ENCODE data around the gene PRR33. TPM values are rescaled to one million over a fixed set of nuclear protein-coding genes. Genes with fewer than 3 reads are reported as not detected.
A peak's percentile ranks its signal among the peaks of the same experiment; 100 is the strongest.

PRR33 gene
- total RNA-seq, 1 donor from 2014 or later: not detected

DNA sequence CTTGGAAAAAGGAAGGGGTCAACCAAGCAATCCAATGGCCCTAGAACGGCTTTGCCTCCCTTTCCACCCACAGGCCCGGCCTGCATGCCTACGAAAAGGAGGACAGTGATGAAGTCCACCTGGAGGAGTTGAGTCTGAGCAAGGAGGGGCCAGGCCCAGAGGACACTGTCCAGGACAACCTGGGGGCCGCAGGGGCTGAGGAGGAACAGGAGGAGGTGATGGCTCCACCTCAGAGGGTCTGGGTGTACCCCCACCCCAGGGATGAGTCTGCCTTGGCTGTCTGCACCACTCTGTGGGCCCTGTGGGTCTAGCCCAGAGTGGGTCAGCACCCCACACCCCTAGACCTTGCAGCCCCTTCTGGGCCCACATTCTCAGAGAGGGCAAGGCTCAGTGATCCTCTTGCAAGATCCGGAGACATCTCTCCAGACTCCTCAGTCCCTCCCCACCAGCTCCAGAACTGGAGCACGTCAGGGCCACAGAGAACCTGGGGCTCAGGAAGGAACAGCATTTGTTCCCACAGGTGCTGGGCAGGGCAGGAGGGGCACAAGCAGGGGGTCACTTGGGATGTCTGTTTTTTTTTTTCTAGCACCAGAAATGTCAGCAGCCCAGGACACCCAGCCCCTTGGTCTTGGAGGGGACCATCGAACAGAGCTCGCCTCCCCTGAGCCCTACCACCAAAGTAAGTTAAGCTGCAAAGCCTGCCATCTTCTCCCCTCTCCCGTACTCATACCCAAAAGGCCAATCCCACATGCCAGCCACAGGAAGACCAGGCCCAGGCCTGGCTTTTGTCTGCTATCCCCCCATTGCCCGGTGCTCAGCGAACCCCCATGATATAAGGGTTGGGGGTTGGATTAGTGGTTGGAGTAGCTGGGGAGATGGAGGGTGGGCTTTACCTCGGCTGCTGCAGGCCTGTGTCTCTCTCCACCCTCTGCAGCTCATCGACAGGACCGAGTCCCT, 8.1 kb downstream of the PRR33 start:
- FAIRE-seq (no peak), DNase-seq (ENCODE audit: low read depth) (no peak)
- H3K27me3 ChIP-seq (ENCODE audit: control insufficient read depth, insufficient read depth, low read length): peaks cover 2% of the 10 kb centered on the region
- no peak overlapping the region for H3K4me3 ChIP-seq (ENCODE audit: low read depth, low read length)
- no peaks in the 10 kb centered on the region for H3K36me3 ChIP-seq (ENCODE audit: control insufficient read depth, insufficient read depth, low read length)
- TF ChIP-seq, protein P1, sequence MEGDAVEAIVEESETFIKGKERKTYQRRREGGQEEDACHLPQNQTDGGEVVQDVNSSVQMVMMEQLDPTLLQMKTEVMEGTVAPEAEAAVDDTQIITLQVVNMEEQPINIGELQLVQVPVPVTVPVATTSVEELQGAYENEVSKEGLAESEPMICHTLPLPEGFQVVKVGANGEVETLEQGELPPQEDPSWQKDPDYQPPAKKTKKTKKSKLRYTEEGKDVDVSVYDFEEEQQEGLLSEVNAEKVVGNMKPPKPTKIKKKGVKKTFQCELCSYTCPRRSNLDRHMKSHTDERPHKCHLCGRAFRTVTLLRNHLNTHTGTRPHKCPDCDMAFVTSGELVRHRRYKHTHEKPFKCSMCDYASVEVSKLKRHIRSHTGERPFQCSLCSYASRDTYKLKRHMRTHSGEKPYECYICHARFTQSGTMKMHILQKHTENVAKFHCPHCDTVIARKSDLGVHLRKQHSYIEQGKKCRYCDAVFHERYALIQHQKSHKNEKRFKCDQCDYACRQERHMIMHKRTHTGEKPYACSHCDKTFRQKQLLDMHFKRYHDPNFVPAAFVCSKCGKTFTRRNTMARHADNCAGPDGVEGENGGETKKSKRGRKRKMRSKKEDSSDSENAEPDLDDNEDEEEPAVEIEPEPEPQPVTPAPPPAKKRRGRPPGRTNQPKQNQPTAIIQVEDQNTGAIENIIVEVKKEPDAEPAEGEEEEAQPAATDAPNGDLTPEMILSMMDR (IDR thresholded peaks at IDR 0.05; ENCODE audit: insufficient read depth, low read length, severe bottlenecking): no peak

DNA sequence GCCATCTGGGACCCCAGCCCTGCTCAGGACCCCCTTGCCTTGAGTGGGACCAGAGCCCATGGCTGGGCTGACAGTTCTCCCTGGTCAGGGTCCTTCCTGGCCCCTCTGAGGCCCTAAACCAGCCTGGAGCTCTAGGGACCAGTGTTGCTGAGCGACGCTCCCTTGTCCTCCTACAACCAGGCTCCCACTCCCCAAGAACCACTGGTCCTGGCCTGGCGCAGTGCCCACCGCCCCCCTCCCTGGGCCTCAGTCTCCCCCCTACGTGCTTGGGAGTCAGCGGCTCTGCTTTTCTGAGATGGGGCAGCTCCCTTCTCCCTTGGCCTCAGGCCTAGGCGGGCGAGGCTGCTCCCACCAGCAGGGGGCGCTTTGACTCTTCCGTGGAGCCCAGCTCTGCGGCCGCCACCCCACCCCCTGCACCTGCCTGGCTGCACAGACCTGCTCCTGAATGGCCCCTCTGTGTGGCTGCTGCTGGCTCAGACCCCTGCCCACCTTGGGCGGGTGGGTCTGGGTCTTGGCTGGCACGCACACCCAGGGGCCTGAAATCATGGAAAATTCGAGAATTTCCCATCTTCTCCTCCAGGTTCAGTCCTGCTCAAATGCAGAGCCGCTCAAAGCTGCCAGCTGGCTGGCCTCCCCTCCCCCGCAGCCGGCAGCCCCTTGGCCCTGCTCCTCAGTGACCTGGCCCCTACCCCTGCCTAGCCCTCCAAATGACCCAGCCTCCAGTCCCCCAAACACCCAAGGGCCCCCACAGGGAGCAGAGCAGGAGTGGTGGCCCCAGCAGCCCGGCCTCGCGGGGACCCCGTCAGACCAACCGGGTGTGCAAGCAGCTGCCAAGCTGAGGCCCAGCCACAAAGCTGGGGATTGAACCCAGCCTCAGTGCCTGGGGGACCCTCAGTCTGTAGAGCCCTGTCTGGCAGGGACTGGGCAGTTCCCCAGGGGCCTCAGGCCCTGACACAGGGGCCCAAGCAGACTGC, 9.1 kb downstream of the PRR33 start:
- FAIRE-seq: no peak
- no peaks in the 10 kb centered on the region for H3K36me3 ChIP-seq (ENCODE audit: control insufficient read depth, insufficient read depth, low read length)
- peaks cover 1% of the 10 kb centered on the region for H3K27me3 ChIP-seq (ENCODE audit: control insufficient read depth, insufficient read depth, low read length)
- H3K4me3 ChIP-seq (ENCODE audit: low read depth, low read length): no peak overlapping the region
- TF ChIP-seq, protein P1 (IDR thresholded peaks at IDR 0.05; ENCODE audit: insufficient read depth, low read length, severe bottlenecking): peak; percentile 94
- DNase-seq (ENCODE audit: low read depth): peak; percentile 35

DNA sequence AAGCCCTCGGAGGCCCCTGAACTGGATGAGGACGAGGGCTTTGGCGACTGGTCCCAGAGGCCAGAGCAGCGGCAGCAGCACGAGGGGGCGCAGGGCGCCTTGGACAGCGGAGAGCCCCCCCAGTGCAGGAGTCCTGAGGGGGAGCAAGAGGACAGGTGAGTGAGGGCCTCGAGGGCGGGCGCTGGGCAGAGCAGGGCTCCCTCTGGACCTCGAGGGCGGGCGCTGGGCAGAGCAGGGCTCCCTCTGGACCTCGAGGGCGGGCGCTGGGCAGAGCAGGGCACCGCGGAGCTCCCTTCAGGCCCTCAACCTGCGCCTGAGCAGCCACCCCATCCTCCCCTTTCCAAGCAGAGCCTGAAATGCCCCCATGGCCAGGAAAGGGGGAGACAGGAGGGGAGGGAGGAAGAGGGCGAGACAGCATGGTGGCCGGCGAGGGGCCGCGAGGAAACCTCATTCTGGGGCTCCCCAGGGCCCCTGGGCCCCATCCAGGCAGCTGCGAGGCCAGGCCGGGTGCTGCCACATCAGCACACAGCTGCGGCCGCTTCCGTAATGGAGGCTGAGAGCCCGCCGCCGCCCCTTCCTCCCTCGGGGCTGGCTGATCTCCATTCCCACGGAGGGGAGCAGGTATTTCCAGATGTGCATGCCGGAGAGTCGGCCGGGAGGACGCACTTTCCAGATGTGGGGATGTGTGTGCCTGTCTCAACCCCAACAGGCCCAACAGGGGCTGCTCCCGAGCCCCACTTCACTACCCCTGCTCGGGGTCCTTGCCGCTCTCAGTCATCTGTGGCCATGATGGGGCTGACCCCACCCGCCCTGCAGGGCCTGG, 10.0 kb downstream of the PRR33 start:
- Histone ChIP-seq H3K4me3 (ENCODE audit: low read depth, low read length) (no peak overlapping the region), H3K36me3 (ENCODE audit: control insufficient read depth, insufficient read depth, low read length) (no peaks in the 10 kb centered on the region), H3K27me3 (ENCODE audit: control insufficient read depth, insufficient read depth, low read length) (no peaks in the 10 kb centered on the region)
- FAIRE-seq: no peak
- TF ChIP-seq, protein P1 (IDR thresholded peaks at IDR 0.05; ENCODE audit: insufficient read depth, low read length, severe bottlenecking): no peak
- DNase-seq (ENCODE audit: low read depth): no peak

DNA sequence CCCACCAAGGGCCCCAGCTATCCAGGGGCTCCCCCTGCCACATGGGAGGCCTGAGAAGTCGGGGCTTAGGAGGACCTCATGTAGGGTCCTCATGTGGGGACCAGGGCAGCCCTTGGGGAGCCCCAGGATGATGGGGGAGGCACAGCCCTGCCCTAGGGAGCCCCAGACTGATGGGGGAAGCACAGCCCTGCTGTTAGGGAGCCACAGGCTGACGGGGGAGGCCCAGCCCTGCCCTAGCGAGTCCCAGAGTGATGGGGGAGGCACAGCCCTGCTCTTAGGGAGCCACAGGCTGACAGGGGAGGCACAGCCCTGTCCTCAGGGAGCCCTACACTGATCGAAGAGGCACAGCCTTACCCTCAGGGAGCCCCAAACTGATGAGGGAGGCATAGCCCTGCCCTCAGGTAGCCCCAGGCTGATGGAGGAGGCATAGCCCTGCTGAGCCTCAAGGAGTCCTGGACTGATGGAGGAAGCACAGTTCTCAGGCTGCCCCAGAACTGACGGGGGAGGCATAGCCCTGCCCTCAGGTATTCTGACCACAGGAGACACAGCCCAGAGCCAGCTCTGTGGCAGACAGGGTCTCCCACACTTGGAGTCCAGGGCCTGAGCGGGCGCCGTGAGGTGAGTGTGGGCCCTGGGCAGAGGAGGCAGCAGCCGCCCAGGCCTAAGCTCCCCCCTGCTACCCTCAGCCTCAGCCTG, 10.8 kb downstream of the PRR33 start:
- no peak for FAIRE-seq

More for the DNA sequence above, 10.8 kb downstream of the PRR33 start:
- no peak overlapping the region for H3K4me3 ChIP-seq (ENCODE audit: low read depth, low read length)
- no peaks in the 10 kb centered on the region for H3K27me3 ChIP-seq (ENCODE audit: control insufficient read depth, insufficient read depth, low read length)
- no peak for DNase-seq (ENCODE audit: low read depth)
- no peaks in the 10 kb centered on the region for H3K36me3 ChIP-seq (ENCODE audit: control insufficient read depth, insufficient read depth, low read length)
- TF ChIP-seq, protein P1 (IDR thresholded peaks at IDR 0.05; ENCODE audit: insufficient read depth, low read length, severe bottlenecking): no peak

Measured in bronchial epithelial cell (primary cell).